Astrocyte (in vitro differentiated cells and primary cell): ENCODE data around the gene PAPSS2.

Experiments
- EZH2 ChIP-seq: IDR thresholded peaks from 2 replicates; pipeline ENCODE4 v1.6.1; 2012; ENCODE audit warnings: mild to moderate bottlenecking, low read length, inconsistent platforms; ENCODE audit not compliant: insufficient read depth
- TF ChIP-seq, protein P1 (sequence below): IDR thresholded peaks from 2 replicates; pipeline ENCODE4 v1.5.1; 2011; ENCODE audit warnings: low read depth, mild to moderate bottlenecking, inconsistent platforms, low read length, moderate library complexity; ENCODE audit not compliant: insufficient read depth

DNA sequence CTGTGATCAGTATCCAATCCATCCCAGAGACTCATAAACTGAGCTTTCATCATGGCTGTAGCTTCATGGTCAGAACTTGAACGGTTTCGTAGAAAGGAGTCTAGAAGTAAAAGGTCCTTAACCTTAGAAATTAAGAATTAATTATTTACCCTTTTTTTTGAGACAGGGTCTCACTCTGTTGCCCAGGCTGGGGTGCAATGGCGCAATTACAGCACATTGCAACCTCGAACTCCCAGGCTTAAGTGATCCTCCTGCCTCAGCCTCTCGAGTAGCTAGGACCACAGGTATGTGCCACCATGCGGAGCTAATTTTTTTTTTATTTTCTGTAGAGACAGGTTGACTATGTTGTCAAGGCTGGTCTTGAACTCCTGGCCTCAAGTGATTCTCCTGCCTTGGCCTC is 116.7 kb downstream of the PAPSS2 start:
- TF ChIP-seq, protein P1, sequence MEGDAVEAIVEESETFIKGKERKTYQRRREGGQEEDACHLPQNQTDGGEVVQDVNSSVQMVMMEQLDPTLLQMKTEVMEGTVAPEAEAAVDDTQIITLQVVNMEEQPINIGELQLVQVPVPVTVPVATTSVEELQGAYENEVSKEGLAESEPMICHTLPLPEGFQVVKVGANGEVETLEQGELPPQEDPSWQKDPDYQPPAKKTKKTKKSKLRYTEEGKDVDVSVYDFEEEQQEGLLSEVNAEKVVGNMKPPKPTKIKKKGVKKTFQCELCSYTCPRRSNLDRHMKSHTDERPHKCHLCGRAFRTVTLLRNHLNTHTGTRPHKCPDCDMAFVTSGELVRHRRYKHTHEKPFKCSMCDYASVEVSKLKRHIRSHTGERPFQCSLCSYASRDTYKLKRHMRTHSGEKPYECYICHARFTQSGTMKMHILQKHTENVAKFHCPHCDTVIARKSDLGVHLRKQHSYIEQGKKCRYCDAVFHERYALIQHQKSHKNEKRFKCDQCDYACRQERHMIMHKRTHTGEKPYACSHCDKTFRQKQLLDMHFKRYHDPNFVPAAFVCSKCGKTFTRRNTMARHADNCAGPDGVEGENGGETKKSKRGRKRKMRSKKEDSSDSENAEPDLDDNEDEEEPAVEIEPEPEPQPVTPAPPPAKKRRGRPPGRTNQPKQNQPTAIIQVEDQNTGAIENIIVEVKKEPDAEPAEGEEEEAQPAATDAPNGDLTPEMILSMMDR, result no peak
- no peak for TF ChIP-seq EZH2
